Measurements from ENCODE around the gene NFKBIE. TPM values are rescaled to one million over a fixed set of nuclear protein-coding genes. Genes with fewer than 3 reads are reported as not detected.

Gene NFKBIE
- total RNA-seq, 2 experiments from 2014 or later, result 14.7 to 15.3 TPM

- CTCF ChIA-PET, result interaction anchor here (0.5 to 3.8 kb wide), 15 partner anchors 8 to 692 kb away, joined by 3 to 19 read pairs (median 3); partner anchors contain the start of gene AARS2
- Mint-ChIP-seq H3K4me3 (no peak overlapping the region), H3K27me3 (no peaks in the 10 kb centered on the region), H3K4me1 (peaks cover 2% of the 10 kb centered on the region), H3K9me3 (no peaks in the 10 kb centered on the region), H3K27ac (no peak overlapping the region), H3K36me3 (ENCODE audit: low read depth) (peaks cover 28% of the 10 kb centered on the region)
- POLR2A ChIA-PET, result no interaction called here
- peak; percentile 34 for DNase-seq
Measured at GRCh38 chr6:44304282-44305199, 39.2 kb upstream of the NFKBIE start.

- H3K4me1 Mint-ChIP-seq, result peaks cover 2% of the 10 kb centered on the region
- POLR2A ChIA-PET, result no interaction called here
- no peak overlapping the region for H3K27ac Mint-ChIP-seq
- H3K36me3 Mint-ChIP-seq (ENCODE audit: low read depth), result peaks cover 30% of the 10 kb centered on the region
- no peak overlapping the region for H3K4me3 Mint-ChIP-seq
- no peaks in the 10 kb centered on the region for H3K9me3 Mint-ChIP-seq
- CTCF ChIA-PET, result interaction anchor here (1.5 to 2.8 kb wide), 3 partner anchors 10 to 36 kb away, joined by 3 to 19 read pairs (median 19); partner anchors contain the start of gene AARS2
- peaks cover 3% of the 10 kb centered on the region for H3K27me3 Mint-ChIP-seq
- no peak for DNase-seq
Measured at GRCh38 chr6:44303842-44304241, 38.5 kb upstream of the NFKBIE start.

DNA sequence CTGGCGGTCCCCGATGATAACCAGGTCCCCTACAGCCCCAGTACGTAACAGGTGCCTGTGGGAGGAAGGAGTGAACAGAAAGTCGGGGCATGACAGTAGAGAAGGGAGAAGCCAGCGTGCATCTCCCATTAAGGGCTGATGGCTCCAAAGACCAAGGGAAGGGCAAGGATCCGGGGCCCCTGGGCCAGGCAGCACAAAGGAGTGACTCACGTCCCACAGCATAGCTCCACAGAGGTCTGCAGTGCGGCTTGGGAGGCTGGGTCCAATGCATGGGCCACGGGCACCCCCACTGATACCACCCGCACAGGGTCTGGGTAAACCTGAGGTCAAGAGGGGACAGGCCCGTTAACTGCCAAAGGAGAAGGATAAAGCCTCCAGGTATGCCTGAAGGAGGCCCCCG is 37.5 kb upstream of the NFKBIE start:
- CTCF ChIA-PET, result interaction anchor here (2.5 kb wide), 1 partner anchor 10 kb away, joined by 9 read pairs; the partner anchor contains the start of gene AARS2
- Mint-ChIP-seq H3K36me3 (ENCODE audit: low read depth) (peaks cover 30% of the 10 kb centered on the region), H3K9me3 (no peaks in the 10 kb centered on the region), H3K4me3 (no peak overlapping the region), H3K27ac (no peak overlapping the region), H3K4me1 (peaks cover 6% of the 10 kb centered on the region), H3K27me3 (peaks cover 11% of the 10 kb centered on the region)
- POLR2A ChIA-PET, result no interaction called here
- no peak for DNase-seq

- Mint-ChIP-seq H3K4me1 (peaks cover 8% of the 10 kb centered on the region), H3K4me3 (no peak overlapping the region), H3K36me3 (ENCODE audit: low read depth) (peaks cover 30% of the 10 kb centered on the region), H3K9me3 (no peaks in the 10 kb centered on the region), H3K27ac (no peak overlapping the region), H3K27me3 (peaks cover 15% of the 10 kb centered on the region)
- DNase-seq, result no peak
- POLR2A ChIA-PET, result no interaction called here
- CTCF ChIA-PET, result interaction anchor here (0.6 to 2.5 kb wide), 2 partner anchors 11 to 40 kb away, joined by 3 to 9 read pairs; partner anchors contain the start of gene AARS2
Measured at GRCh38 chr6:44301782-44302564, 36.6 kb upstream of the NFKBIE start.

DNA sequence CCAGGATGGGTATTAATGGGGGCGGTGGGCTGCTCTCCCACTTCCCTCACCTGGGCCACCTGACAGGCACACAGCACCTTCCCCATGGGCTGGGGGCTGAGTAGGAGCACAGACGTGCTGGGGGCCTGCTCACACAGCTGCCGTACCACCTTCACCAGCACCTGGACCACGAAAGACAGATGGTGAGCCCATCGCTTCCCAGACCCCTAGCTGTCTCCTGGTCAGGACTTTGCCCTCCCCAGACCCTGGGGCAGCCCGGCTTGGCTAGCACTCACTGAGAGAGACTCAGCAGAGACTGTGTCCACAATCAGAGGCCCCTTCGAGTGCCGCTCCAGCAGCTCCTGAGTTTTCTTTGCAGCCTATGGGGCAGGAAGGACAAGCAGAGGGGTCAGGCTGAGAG is 35.8 kb upstream of the NFKBIE start:
- Mint-ChIP-seq H3K27ac (no peak overlapping the region), H3K27me3 (peaks cover 24% of the 10 kb centered on the region), H3K4me1 (peaks cover 10% of the 10 kb centered on the region), H3K36me3 (ENCODE audit: low read depth) (peaks cover 30% of the 10 kb centered on the region), H3K9me3 (no peaks in the 10 kb centered on the region), H3K4me3 (no peak overlapping the region)
- ChIA-PET CTCF (interaction anchor here (2.5 kb wide), 1 partner anchor 12 kb away, joined by 9 read pairs; the partner anchor contains the start of gene AARS2), POLR2A (no interaction called here)
- DNase-seq, result no peak

- Mint-ChIP-seq H3K9me3 (no peaks in the 10 kb centered on the region), H3K27me3 (peaks cover 29% of the 10 kb centered on the region), H3K27ac (no peak overlapping the region), H3K4me3 (no peak overlapping the region), H3K4me1 (peaks cover 8% of the 10 kb centered on the region), H3K36me3 (ENCODE audit: low read depth) (peaks cover 26% of the 10 kb centered on the region)
- CTCF ChIA-PET, result interaction anchor here (2.5 kb wide), 1 partner anchor 12 kb away, joined by 9 read pairs; the partner anchor contains the start of gene AARS2
- no peak for DNase-seq
- POLR2A ChIA-PET, result no interaction called here
Measured at GRCh38 chr6:44300292-44300823, 35.0 kb upstream of the NFKBIE start.

GRCh38 chr6:44298864-44299263 is 33.5 kb upstream of the NFKBIE start:
- Mint-ChIP-seq H3K4me1 (peaks cover 8% of the 10 kb centered on the region), H3K36me3 (ENCODE audit: low read depth) (peaks cover 19% of the 10 kb centered on the region), H3K27ac (no peak overlapping the region), H3K4me3 (no peak overlapping the region), H3K9me3 (no peaks in the 10 kb centered on the region), H3K27me3 (peaks cover 37% of the 10 kb centered on the region)
- DNase-seq, result no peak
- POLR2A ChIA-PET, result no interaction called here
- CTCF ChIA-PET, result interaction anchor here (0.5 to 2.0 kb wide), 5 partner anchors 15 to 1807 kb away, joined by 3 to 6 read pairs (median 4); no protein-coding TSS in a partner anchor

- Mint-ChIP-seq H3K4me3 (no peak overlapping the region), H3K9me3 (no peaks in the 10 kb centered on the region), H3K27me3 (peaks cover 41% of the 10 kb centered on the region), H3K27ac (no peak overlapping the region), H3K4me1 (peaks cover 8% of the 10 kb centered on the region), H3K36me3 (ENCODE audit: low read depth) (peaks cover 15% of the 10 kb centered on the region)
- DNase-seq, result no peak
- POLR2A ChIA-PET, result no interaction called here
- CTCF ChIA-PET, result interaction anchor here (0.6 to 2.0 kb wide), 5 partner anchors 16 to 198 kb away, joined by 3 to 6 read pairs (median 4); no protein-coding TSS in a partner anchor
Measured at GRCh38 chr6:44298055-44298803, 32.9 kb upstream of the NFKBIE start.

GRCh38 chr6:44297063-44298038 is 32.0 kb upstream of the NFKBIE start:
- Mint-ChIP-seq H3K27me3 (peaks cover 43% of the 10 kb centered on the region), H3K4me3 (peak overlapping the region; percentile 27), H3K27ac (no peak overlapping the region), H3K4me1 (peaks cover 8% of the 10 kb centered on the region), H3K9me3 (no peaks in the 10 kb centered on the region), H3K36me3 (ENCODE audit: low read depth) (peaks cover 14% of the 10 kb centered on the region)
- CTCF ChIA-PET, result interaction anchor here (1.0 to 2.0 kb wide), 6 partner anchors 12 to 42 kb away, joined by 3 to 6 read pairs (median 4); partner anchors contain the start of gene AARS2
- DNase-seq, result peak; percentile 45
- POLR2A ChIA-PET, result no interaction called here

GRCh38 chr6:44294832-44295791 is 29.8 kb upstream of the NFKBIE start:
- H3K27me3 Mint-ChIP-seq, result peaks cover 59% of the 10 kb centered on the region
- DNase-seq, result no peak
- CTCF ChIA-PET, result interaction anchor here (1.1 to 1.4 kb wide), 4 partner anchors 18 to 27 kb away, joined by 3 read pairs; partner anchors contain the start of gene AARS2

More at GRCh38 chr6:44294832-44295791, 29.8 kb upstream of the NFKBIE start:
- no peaks in the 10 kb centered on the region for H3K9me3 Mint-ChIP-seq
- no peak overlapping the region for H3K4me3 Mint-ChIP-seq
- H3K36me3 Mint-ChIP-seq (ENCODE audit: low read depth), result peaks cover 4% of the 10 kb centered on the region
- H3K27ac Mint-ChIP-seq, result peak overlapping the region; percentile 68
- POLR2A ChIA-PET, result no interaction called here
- peaks cover 8% of the 10 kb centered on the region for H3K4me1 Mint-ChIP-seq
